GM12891 (cell line): ENCODE results near the gene ZNRF1.

Source experiments
- DNase-seq: peaks from one replicate; pipeline ENCODE4 v3.0.0; 2011; ENCODE audit warnings: low spot score; ENCODE audit not compliant: insufficient read length
- FAIRE-seq: peaks from 2 replicates; lab custom pipeline; 2011; peaks lifted over from hg19 to GRCh38; lab: Jason Lieb, UNC
- PAX5 ChIP-seq: IDR thresholded peaks from 2 replicates; pipeline ENCODE4 v1.6.1; 2011; ENCODE audit warnings: low read length, moderate library complexity, mild to moderate bottlenecking; ENCODE audit not compliant: insufficient read depth, severe bottlenecking
- POLR2A ChIP-seq: IDR thresholded peaks from 2 replicates; pipeline ENCODE4 v1.6.1; 2011; ENCODE audit warnings: low read depth, low read length, control low read depth
- POLR2AphosphoS5 ChIP-seq: IDR thresholded peaks from 2 replicates; pipeline ENCODE4 v1.6.1; 2011; ENCODE audit warnings: low read depth, low read length, control low read depth
- POU2F2 ChIP-seq: IDR thresholded peaks from 2 replicates; pipeline ENCODE4 v1.6.1; 2011; ENCODE audit warnings: low read depth, mild to moderate bottlenecking, control low read depth, low read length, moderate library complexity
- SPI1 ChIP-seq: IDR thresholded peaks from 2 replicates; pipeline ENCODE4 v1.6.1; 2011; ENCODE audit warnings: low read depth, low read length, control low read depth
- TAF1 ChIP-seq: IDR thresholded peaks from 2 replicates; pipeline ENCODE4 v1.6.1; 2011; ENCODE audit warnings: low read depth, low read length, control low read depth

Gene ZNRF1

GRCh38 chr16:75054556-75054947 lies 55.7 kb downstream of the ZNRF1 start:
- no peak for TF ChIP-seq SPI1
- TF ChIP-seq TAF1 = no peak
- TF ChIP-seq PAX5 = no peak
- no peak for TF ChIP-seq POLR2A
- no peak for TF ChIP-seq POU2F2
- no peak for TF ChIP-seq POLR2AphosphoS5
- FAIRE-seq = no peak
- DNase-seq = no peak

- DNase-seq = no peak
- no peak for FAIRE-seq
- TF ChIP-seq POLR2A = no peak
- TF ChIP-seq POU2F2 = no peak
- TF ChIP-seq TAF1 = no peak
- TF ChIP-seq PAX5 = no peak
- no peak for TF ChIP-seq POLR2AphosphoS5
- TF ChIP-seq SPI1 = no peak
Observed at GRCh38 chr16:75058806-75059205, 60.0 kb downstream of the ZNRF1 start.

- no peak for DNase-seq
- no peak for FAIRE-seq
- TF ChIP-seq PAX5 (no peak), POLR2AphosphoS5 (no peak), POU2F2 (no peak), TAF1 (no peak)
Observed at GRCh38 chr16:75059411-75059810, 60.6 kb downstream of the ZNRF1 start.

GRCh38 chr16:75060723-75061122 lies 61.9 kb downstream of the ZNRF1 start:
- TF ChIP-seq POLR2AphosphoS5 (no peak), SPI1 (no peak)
- DNase-seq = no peak
- FAIRE-seq = no peak

GRCh38 chr16:75061669-75062068 lies 62.8 kb downstream of the ZNRF1 start:
- FAIRE-seq (no peak), DNase-seq (no peak)
- TF ChIP-seq PAX5 = no peak
- no peak for TF ChIP-seq SPI1
- TF ChIP-seq POLR2A = no peak
- no peak for TF ChIP-seq POU2F2
- no peak for TF ChIP-seq POLR2AphosphoS5
- TF ChIP-seq TAF1 = no peak

DNA sequence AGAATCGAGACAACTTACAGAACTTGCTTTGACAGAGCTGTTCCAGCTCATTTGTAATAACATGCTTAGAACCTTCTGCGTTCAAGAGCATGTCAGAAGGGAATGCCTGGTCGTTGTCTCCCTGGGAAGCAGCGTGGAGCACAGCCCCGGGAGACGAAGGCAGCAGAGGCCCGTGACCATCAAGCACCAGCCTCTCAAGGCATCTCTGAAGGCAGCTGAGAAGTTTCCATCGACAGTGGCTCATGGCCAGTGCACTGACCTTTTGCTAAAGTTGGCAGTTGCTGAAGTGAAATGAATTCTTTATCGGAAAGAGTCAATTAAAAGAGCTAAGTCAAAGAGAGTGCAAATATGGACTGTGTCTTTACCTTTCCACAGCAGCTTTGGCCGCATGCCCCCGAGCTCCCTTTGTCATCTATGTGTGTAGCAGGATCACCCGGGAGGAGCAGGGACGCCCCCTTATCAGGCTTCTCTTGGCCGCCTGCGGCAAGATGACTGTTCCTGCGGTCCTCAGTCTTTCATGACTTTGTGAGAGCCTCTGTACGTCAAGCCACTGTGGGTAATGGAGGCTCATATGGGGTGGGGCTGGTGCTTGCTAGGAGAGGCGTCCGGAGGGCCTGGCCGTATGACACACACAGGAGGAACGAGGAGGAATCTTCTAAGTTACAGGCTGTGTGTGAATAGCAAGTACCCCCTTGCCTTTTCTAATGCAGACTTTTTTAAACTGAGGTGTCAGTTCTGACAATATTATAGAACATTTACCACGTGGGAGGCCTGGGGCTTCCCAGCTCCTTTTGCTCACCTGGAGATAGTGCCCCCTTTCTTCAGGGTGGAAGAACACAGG lies 63.5 kb downstream of the ZNRF1 start:
- TF ChIP-seq POU2F2 = no peak
- no peak for TF ChIP-seq SPI1
- no peak for TF ChIP-seq PAX5
- no peak for TF ChIP-seq TAF1
- no peak for TF ChIP-seq POLR2A
- FAIRE-seq = no peak
- no peak for DNase-seq

- no peak for DNase-seq
- TF ChIP-seq POLR2AphosphoS5 = no peak
- TF ChIP-seq POLR2A = no peak
- no peak for TF ChIP-seq PAX5
- TF ChIP-seq POU2F2 = no peak
- no peak for FAIRE-seq
Observed at GRCh38 chr16:75062976-75063346, 64.1 kb downstream of the ZNRF1 start.

DNA sequence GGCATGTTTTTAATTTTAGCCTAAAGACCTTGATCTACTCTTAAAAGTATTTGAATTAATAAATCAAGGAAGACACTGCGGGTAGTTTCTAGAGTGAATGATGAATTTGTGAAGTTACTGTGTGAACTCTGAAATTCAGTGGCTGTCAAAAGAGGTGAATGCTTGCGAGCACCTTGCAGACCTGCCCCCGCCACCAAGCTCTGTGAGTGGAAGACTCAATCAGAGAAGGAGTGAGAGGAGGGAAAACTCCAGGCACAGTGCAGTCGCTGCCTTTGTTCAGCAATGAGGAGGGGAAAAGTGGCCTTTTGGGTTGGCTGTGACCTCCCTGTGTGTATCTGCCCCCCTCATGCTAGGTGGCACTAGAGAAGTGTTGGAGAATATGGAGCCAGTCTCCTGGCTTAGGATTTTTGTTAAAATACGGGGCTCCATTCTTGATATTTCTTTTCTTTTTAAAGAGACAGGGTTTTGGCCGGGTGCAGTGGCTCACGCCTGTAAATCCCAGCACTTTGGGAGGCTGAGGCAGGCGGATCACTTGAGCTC lies 64.8 kb downstream of the ZNRF1 start:
- DNase-seq (no peak), FAIRE-seq (no peak)
- TF ChIP-seq POU2F2 (no peak), TAF1 (no peak), POLR2A (no peak), POLR2AphosphoS5 (no peak)

GRCh38 chr16:75064403-75065148 lies 65.8 kb downstream of the ZNRF1 start:
- no peak for DNase-seq
- TF ChIP-seq PAX5 (no peak), POLR2A (no peak), POLR2AphosphoS5 (no peak), SPI1 (no peak), POU2F2 (no peak), TAF1 (no peak)
- FAIRE-seq = no peak

GRCh38 chr16:75065149-75065505 lies 66.3 kb downstream of the ZNRF1 start:
- FAIRE-seq (no peak), DNase-seq (no peak)
- TF ChIP-seq POU2F2 (no peak), POLR2A (no peak), PAX5 (no peak), SPI1 (no peak), POLR2AphosphoS5 (no peak), TAF1 (no peak)
